Measurements from ENCODE around the gene OR2F2.

Gene OR2F2, protein sequence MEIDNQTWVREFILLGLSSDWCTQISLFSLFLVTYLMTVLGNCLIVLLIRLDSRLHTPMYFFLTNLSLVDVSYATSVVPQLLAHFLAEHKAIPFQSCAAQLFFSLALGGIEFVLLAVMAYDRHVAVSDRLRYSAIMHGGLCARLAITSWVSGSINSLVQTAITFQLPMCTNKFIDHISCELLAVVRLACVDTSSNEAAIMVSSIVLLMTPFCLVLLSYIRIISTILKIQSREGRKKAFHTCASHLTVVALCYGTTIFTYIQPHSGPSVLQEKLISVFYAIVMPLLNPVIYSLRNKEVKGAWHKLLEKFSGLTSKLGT

DNA sequence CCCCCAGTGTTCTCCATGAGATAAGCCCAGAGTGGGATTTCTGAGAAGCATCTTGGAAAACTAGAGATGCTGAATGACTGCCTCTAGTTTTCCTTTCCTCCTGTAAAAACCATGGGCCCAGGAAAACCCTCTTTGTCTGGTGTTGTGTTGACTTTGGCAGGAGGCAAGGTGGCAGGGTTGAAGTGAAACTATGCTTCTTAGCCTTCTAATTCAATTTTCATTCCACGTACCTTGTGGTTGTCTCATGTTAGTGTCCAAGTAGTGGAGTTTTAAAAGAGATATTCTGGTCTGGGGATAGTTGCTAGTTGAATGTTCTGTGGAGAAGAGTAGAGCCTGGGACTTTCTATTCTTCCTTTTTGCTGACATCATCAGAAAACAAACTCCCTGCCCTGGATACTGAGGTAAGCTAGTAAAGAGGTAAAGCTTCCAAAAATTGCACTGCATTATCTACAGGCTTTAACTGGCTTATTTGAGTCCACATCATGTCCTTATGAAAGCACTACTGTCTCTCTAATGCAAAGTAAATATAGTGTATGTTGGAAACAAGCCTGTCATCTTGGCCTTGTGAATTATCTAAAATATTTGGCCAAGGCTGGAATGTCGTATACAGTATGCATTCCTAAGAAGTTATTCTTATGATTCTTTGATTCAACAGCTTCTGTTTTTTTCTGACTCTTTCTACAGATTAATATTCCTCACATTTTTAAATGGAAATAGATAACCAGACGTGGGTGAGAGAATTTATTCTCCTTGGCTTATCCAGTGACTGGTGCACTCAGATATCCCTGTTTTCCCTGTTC, at the start of gene OR2F2:
Gene OR2F2 (plus strand): TSS at position 708 of the 800 bp plus-strand sequence. CDS start 0 bp downstream, at position 708.
- DNase-seq: no peak

DNA sequence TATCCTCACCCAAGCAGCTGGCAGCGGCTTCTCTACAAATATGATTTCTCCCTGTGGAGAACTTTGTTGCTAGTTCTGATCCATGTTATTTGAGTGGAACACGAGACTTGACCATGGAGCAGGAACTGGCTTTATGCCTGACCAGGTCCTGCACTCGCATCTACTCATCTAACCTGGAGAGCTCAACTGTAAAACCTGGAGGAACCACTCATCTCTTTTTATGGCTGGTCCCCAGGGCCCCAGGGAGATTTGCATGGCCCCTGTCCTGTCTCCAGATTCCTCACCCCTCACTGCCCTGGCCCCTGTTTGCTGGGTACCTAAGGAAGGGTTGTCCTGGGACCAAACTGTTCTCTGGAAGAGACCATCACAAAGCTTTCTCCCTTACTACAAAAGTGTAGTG, 49.1 kb upstream of the OR2F2 start:
- DNase-seq: no peak

DNA sequence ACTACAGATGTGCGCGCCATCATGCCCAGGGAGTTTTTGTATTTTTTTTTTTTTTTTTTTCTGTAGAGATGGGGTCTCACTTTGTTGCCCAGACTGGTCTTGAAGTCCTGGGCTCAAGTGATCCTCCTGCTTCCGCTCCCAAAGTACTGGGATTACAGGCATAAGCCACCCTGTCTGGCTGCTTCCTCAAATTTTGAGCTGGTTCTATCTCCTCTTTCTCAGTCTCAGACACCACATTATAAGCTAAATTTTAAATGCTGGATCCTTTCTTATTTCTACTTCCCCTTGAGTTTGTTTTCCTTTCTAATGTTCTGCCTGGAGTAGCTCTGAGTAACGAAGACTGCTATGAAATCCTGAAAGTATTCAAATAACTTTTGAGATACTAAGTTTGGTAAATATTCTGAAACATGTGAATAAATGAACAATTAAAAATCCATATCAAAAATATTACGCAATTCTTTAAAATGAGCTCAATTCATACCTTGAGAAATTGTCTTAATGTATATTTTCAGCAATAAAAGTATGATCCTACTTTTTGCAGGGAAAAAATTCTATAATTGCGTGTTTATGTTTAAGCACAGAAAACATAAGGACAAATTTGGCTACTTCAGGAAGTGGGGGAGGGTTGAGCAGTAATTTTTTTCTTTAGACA, 48.1 kb upstream of the OR2F2 start:
- no peak for DNase-seq

DNA sequence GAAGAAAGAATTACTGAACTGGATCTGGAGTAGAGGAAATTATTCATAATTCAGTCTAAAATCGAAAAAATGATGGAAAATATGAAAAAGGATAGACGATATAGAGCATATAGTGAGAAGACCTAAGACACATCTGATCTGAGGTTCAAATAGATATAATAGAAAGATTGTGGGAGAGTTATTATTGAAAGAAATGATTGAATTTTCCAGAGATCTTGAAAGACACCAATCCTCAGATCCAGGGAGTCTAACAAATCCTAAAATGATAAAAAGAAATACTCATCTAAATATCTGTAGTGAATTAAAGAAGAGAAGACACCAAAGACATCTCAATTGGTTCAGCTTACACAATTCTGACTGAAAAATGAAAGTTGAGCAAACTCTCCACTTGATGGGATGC, 46.0 kb upstream of the OR2F2 start:
- no peak for DNase-seq

DNA sequence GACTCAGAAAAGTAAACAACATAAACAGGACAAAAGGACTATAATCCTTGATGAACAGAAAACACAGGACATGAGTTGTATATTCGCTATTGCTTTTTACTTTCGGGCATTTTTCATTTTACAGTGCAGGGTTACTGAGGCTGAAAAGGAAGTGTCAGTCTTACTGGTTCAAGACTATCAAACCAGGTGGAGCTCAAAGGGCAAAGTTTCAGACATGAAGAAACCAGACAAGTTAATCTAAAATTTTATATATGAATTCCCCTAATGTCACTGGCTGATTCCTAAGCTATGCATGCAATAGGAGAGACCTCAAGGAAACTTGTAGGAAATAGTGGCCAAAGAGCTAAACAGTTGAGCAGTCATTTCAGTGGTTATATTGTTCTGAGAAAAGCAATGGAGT, 44.5 kb upstream of the OR2F2 start:
- no peak for DNase-seq

DNA sequence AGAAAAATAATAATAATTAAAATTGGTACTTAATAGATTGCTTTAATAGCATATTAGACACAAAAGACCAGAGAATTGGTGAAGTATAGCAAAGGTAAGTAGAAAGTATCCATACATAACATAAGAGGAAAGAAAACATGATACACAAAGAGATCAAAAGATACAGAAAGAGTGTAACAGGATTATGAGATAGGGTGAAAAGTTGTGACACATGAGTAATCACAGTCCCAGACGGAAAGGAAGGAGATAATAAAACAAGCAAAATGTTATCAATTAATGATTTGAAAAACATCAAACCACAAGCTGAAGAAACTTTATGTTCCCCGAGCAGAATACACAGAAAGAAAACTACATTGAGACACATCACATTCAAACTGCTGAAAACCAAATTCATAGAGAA, 43.6 kb upstream of the OR2F2 start:
- DNase-seq: no peak

DNA sequence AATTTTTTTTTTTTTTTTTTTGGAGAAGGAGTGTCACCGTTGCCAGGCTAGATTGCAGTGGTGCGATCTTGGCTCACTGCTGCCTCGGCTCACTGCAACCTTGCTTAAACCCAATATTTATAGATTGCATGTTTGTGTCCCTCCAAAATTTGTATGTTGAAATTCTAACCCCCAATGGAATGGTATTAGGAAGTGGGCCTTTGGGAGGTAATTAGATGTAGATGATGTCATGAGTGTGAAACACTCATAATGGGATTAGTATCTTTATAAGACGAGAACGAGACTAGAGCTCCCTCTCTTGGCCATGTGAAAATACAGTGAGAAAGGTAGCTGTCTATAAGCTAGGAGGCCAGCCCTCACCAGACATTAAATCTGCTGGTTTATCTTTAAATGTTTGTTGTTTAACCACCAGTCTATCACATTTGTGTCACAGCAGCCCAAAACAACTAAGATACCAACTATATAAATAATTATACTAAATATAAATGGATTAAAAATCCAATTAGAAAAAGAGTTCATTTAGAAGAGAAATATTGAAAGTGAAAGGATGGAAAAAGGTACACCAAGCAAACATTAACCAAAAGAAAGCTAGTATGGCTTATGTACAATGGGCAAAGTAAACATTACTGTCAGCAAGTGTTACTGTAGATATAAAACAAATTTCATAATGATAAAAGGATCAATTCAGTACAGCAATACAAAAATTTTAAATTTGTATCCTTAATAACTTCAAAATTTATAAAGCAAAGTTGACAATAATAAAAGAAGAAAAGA, 42.3 kb upstream of the OR2F2 start:
- DNase-seq: peak; percentile 63

DNA sequence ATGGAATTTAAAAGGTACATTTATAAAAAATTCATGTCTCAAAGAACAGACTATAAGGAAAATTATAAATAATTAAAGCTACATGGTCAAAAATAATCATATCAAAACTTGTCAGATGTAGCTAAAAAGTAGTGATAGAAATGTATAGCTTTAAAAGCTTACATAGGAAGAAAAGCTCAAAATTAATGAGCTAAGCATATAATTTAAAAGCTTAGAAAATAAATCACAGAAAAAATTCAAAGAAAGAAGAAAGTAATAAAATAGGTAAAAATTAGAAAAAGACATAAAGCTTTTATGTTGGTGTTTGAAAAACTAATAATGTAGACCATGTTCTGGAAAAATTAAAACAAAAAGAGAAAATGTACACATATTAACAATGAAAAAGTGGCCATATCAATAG, 38.4 kb upstream of the OR2F2 start:
- no peak for DNase-seq

DNA sequence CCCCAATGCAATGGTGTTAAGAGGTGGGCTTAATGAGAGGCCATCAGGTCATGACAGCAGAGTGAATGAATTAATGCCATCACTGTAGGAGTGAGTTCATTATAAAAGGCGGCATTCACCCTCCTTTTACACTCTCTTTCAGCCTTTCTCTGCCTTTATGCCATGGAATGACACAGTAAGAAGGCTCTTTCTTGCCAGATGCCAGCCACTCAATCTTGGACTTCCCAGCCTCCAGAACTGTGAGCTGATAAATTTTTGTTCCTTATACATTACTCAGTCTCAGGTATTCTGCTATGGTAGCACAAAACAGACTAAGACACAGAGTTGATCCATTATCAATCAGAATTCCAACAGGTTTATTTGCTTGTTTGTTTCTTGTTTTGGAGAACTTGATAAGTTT, 36.2 kb upstream of the OR2F2 start:
- no peak for DNase-seq

DNA sequence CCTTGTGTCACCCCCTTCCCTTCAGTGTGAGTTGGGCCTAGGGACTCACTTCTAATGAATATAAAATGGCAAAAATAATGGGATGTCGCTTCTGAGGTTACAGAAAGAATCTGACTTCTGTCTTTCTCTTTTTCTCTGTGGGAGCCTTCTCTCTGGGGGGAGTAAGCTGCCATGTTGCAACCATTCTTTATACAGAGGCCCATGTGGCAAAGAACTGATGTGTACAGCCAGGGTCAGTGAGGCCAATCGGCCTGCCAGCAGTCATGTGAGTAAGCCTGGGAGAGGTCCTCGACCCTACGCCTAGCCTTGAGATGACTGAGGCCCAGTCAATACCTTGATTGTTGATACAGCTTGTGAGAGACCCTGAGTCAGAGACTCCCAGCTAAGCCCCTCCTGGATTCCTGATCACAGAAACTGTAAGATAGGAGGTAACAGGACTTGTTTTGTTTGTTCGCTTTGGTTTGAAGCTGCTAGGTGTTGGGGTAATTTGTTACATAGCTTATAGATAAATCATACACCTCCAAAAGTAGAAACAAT, 34.7 kb upstream of the OR2F2 start:
- no peak for DNase-seq

DNA sequence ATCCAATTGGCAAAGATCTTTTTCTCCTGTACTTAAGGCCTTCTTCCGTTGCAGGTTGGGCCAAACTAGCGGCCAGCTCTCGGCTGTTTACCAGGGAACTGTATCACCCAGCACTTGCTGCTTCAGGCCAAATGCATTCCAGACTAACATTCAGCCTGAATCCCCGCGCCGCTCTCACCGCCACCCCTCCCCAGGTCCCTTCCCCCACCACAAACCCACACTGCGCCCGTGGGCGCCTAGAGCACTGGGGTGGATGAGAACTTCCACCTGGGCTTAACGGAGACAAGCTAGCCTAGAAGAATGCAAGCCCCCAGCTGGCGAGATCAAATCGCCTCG, 33.7 kb upstream of the OR2F2 start:
- DNase-seq: no peak

DNA sequence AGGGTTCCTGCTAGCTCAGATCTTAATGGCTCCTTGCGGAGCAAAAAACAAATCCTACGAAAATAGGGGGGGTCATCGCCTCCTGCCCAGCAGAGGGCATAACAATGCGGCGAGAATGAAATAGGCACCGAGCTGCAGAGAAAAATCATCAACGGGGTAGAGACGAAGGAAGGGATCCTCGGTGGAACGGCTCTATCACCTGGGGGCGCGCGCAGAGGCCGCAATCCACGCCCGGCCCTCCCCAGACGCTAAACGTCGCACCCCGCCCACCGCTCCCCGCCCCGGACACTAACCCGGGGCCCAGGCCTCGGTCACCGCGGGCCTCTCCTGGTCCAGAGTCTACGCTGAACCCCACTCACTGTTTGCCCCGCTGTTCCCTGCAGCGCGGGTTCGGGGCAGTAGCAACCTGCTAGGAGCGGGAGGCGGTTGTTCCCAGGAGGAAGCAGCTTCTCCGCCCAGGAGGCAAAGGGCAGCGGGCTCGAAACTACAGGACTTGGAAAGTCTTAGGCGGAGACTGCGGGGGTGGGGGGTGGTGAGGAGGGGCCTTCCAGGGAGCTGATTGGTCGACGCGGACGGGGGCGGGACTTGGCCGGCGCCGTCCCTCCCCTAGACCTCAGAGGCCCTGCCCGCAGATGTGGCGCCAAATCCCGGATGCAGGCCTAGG, 33.2 kb upstream of the OR2F2 start, which contains the start of gene TCAF1:
Gene TCAF1 (minus strand): TSS at position 509 of the 664 bp plus-strand sequence. CDS start 25,568 bp downstream, outside the sequence.
- peak; percentile 96 for DNase-seq

DNA sequence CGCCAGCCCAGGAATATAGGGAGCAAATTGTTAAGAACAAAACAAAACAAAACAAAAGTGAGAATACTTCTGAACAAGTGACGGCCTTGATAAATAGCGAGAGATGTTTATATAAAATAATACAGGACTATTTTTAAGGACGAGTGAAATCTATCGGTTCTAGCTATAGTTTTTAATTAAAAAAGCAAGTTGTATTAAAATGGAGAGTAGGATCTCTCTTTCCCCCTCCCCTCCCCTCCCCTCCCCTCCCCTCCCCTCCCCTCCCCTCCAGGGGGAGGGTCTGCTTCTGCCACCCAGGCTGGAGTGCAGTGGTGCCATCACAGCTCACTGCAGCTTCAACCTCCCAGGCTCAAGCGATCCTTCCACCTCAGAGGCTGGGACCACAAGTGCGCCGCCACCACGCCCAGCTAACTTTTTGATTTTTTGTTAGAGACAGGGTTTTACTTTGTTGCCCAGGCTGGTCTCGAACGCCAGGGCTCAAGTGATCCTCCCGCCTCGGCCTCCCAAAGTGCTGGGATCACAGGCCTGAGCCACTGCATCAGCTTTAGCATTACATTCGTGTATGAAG, 32.6 kb upstream of the OR2F2 start:
- DNase-seq: no peak

DNA sequence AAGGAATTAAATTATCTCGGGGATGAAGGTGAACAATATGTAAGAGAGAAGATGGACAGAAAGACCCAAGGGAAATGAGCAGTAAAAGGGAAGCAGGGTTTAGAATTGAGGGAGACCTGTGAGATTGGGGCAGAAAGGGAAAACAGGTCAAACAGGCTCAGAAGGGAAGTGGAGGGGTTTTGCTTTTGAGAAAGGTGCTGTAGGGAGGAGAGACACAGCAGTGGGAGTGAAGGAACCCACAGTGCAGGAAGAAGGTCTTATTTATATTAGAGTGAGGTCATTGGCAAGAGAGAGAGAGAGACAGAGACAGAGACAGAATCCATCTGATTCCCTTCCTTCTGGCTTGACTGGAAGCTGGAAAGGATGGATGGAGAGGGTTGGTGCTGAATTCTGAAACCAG, 29.5 kb upstream of the OR2F2 start:
- no peak for DNase-seq

DNA sequence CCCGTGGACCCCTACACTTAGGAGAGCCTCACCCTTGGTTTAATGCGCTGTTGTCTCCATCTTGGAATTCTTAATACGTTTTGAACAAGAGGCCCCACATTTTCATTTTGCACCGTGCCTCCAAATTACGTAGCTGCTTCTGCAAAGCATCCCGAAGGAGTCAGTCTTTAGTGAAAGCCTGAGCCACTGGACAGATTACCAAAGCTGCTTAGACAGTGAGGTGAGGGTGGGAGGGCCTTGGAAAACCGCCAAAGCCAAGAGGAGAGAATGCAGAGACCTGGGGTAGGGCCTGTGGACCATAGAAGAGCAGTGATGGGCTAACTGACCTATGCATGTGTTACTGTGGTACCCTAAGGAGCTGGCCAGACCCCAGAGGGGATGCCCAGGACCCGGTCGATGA, 28.9 kb upstream of the OR2F2 start:
- no peak for DNase-seq

DNA sequence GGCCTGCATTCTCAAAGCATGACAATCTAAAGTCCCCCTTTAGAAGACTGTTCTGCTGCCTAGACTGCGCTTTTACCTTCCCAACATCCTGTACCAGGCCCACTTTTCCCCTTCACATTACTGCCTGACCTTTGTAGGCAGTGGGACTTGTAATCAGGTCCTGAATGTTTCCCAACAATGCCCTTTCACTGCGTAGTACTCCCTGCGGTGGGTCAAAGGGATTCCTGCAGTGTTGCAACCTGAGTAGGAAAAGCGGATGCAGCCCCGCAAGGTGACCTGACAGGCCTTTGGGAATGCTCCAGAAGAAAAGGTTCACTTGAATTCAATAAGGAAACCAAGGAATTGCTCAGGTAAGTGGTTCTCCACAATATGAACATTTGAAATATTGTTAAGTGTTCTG, 28.1 kb upstream of the OR2F2 start:
- DNase-seq: no peak

DNA sequence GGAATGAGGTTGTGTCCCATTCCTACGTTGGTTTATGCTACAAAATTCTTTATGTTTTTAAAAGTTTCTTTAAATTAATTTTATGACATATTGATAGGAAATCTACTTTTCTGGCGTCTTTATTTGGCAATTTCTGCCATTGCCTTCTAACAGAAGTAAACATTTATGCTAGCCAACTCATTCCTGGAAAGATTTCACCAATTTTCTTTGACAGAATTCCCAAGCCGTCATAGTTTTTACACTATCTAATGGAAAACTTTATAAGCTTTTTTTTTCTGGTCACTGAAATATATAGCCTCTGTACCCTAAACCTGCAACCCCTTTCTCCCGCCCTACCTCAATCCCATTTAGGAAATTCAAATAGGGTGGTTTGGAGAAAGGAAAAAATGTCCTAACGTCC, 26.9 kb upstream of the OR2F2 start:
- no peak for DNase-seq

DNA sequence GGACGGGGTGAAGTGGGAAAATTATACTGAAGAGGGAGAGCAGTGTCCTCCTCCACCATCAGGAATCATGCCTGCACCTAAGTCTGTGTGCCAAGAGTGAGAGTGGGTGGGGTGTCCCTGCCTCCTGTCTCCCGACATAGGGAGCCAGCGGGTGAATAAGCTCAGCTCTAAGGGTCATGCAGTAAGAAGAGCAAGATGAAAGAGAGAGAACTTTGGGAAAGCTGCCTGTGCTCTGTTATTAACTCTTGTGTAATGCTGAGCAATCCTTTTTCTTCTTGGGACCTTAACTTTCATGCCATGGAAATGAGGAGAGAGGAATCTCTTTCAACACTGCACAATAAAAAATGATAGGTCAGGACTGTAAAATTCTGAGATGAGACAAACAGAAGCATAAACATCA, 25.2 kb upstream of the OR2F2 start:
- DNase-seq: no peak

DNA sequence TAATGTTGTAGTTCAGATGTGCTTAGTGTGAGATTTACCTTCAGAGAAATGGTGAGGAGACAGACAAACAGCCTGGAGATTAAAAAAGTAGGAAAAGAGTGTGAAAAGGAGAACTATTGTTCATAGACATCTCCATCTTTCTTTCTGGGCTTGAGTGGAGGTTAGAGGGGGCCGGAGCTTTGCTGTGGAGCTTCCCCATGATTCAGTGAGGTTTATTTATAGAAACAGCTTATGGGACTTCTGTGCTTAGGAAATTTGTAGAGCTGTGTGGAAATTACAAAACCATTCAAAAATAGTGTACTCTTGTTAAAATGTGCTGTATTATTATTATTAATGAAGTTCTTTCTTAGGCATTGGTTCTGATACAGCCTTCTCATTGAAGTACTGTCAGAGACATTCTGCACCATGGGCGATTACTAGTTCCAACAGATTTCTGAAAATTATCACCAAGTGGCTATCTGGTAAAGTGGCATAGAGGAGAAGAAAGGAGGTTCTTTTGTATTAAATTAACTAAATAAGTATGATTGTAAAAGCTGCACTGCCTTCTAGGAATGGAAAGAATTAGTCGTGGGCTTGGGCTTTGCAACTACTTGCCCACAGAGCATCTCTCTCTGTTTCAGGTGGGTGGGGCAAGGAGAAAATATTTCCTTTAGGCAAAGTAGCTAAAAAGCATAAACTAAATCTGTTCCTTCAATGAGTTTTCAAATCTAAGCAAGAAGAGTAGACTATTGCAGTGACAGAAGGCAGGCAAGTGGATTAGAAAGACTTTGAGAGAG, 24.4 kb upstream of the OR2F2 start:
- no peak for DNase-seq

DNA sequence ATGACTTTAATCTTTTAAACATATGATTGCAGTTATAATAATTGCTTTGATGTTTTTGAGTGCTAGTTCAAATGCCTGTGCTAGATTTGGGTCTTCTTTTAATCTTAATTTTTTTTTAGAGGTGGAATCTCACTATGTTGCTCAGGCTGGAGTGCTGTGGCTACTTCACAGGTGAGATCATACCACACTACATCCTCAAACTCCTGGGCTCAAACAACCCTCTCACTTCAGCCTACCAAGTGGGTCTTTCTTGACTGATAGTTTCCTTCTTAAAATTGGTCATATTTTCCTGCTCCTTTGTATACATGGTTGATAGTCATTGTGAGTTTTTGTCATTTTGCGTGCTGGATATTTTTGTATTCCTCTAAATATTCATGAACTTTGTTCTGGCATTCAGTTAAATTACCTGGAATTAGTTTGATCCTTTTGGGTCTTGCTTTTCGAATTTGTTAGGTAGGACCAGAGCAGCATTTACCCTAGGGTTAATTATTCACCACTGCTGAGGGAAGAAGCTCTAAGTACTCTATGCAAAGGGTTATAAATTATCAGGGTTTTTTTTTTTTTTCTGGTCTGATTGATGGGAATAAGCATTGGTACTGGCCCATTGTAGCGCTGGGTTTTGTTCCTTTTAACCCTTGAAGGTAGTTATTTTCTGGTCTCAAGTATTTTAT, 21.0 kb upstream of the OR2F2 start:
- no peak for DNase-seq
